AG10803 (cell line): ENCODE results near the gene ITPR1.
A peak's percentile ranks its signal among the peaks of the same experiment; 100 is the strongest.

ENCODE experiments used
- DNase-seq: peaks from one replicate; pipeline ENCODE4 v3.0.0; 2010; ENCODE audit warnings: low read depth
- H3K4me3 ChIP-seq: 2 replicates; pipeline ENCODE4 v1.5.1; 2011; ENCODE audit warnings: mild to moderate bottlenecking, low read length, control low read depth
- CTCF ChIP-seq: conservative IDR thresholded peaks from 2 replicates; pipeline ENCODE4 v1.5.1; 2011; ENCODE audit warnings: mild to moderate bottlenecking, low read length, control low read depth, inconsistent platforms

Gene ITPR1

GRCh38 chr3:4773583-4773982 lies 280.4 kb downstream of the ITPR1 start:
- no peak for DNase-seq
- TF ChIP-seq CTCF = no peak
- no peak overlapping the region for H3K4me3 ChIP-seq

- H3K4me3 ChIP-seq = no peak overlapping the region
- TF ChIP-seq CTCF = no peak
- DNase-seq = no peak
These were observed 281.4 kb downstream of the ITPR1 start for GRCh38 chr3:4774531-4774930.

GRCh38 chr3:4776399-4776979 lies 283.3 kb downstream of the ITPR1 start:
- DNase-seq = no peak
- no peak for TF ChIP-seq CTCF
- H3K4me3 ChIP-seq = no peak overlapping the region

GRCh38 chr3:4776980-4777581 lies 283.9 kb downstream of the ITPR1 start:
- no peak for TF ChIP-seq CTCF
- peak; percentile 48 for DNase-seq
- H3K4me3 ChIP-seq = no peak overlapping the region

GRCh38 chr3:4778119-4778518 lies 285.0 kb downstream of the ITPR1 start:
- no peak for DNase-seq
- TF ChIP-seq CTCF = no peak
- H3K4me3 ChIP-seq = no peak overlapping the region

GRCh38 chr3:4778740-4779139 lies 285.6 kb downstream of the ITPR1 start:
- H3K4me3 ChIP-seq = no peak overlapping the region
- DNase-seq = no peak
- TF ChIP-seq CTCF = no peak

GRCh38 chr3:4780545-4780957 lies 287.4 kb downstream of the ITPR1 start:
- no peak for TF ChIP-seq CTCF
- no peak overlapping the region for H3K4me3 ChIP-seq
- DNase-seq = no peak
